Activated naive CD8-positive, alpha-beta T cell treated with anti-CD3 and anti-CD28 coated beads, Interleukin-2, amount 10 ng/mL, durations not matched to agents 7 days and 5 days (primary cell): ENCODE results near the gene DHRS7. TPM values are rescaled to one million over a fixed set of nuclear protein-coding genes. Genes with fewer than 3 reads are reported as not detected.

Experiments used
- ATAC-seq: fragments of 150-1000 bp; cut with Tn5 transposase; one replicate; pipeline ENCODE4 v1.10.0; 2021; ENCODE audit warnings: low read depth, moderate library complexity
- POLR2A ChIA-PET: fragments of 350-600 bp; sonication (Branson Sonifier 250); formaldehyde crosslinking; loops from one replicate; lab custom pipeline; 2021; ENCODE audit warnings: antibody characterized with exemption; lab: Charles Lee
- DNase-seq: peaks from one replicate; pipeline ENCODE4 v3.0.0; 2021
- H3K27ac Mint-ChIP-seq: one replicate; pipeline ENCODE4 v1.8.0; 2022; ENCODE audit warnings: mild to moderate bottlenecking, mixed read lengths
- H3K27me3 Mint-ChIP-seq: one replicate; pipeline ENCODE4 v1.8.0; 2022; ENCODE audit warnings: mild to moderate bottlenecking, moderate library complexity, mixed read lengths
- H3K36me3 Mint-ChIP-seq: one replicate; pipeline ENCODE4 v1.8.0; 2021; ENCODE audit warnings: mild to moderate bottlenecking, mixed read lengths
- H3K4me1 Mint-ChIP-seq: one replicate; pipeline ENCODE4 v1.8.0; 2021; ENCODE audit warnings: mixed read lengths
- H3K4me3 Mint-ChIP-seq: one replicate; pipeline ENCODE4 v1.8.0; 2022; ENCODE audit warnings: mild to moderate bottlenecking, moderate library complexity, mixed read lengths
- H3K9me3 Mint-ChIP-seq: one replicate; pipeline ENCODE4 v1.8.0; 2021; ENCODE audit warnings: mixed read lengths
- total RNA-seq, 2 experiments: library from RNA; stranded (reverse); gene quantifications; one replicate each; pipeline ENCODE4 v1.2.3, GENCODE V29; 2021

The DHRS7 gene
- total RNA-seq, 2 experiments from 2014 or later: 69.3 to 73.0 TPM

GRCh38 chr14:60097974-60098373, 67.2 kb downstream of the DHRS7 start:
- ATAC-seq: no peak
- H3K9me3 Mint-ChIP-seq: no peaks in the 10 kb centered on the region
- no peaks in the 10 kb centered on the region for H3K27me3 Mint-ChIP-seq
- H3K27ac Mint-ChIP-seq: peak overlapping the region; percentile 3
- H3K36me3 Mint-ChIP-seq: peaks cover 39% of the 10 kb centered on the region
- DNase-seq: no peak
- peaks cover 27% of the 10 kb centered on the region for H3K4me1 Mint-ChIP-seq
- H3K4me3 Mint-ChIP-seq: no peak overlapping the region
- POLR2A ChIA-PET: no interaction called here

- H3K36me3 Mint-ChIP-seq: peaks cover 29% of the 10 kb centered on the region
- no peak overlapping the region for H3K4me3 Mint-ChIP-seq
- no peaks in the 10 kb centered on the region for H3K27me3 Mint-ChIP-seq
- POLR2A ChIA-PET: interaction anchor here (1.5 kb wide), 1 partner anchor 69 kb away, joined by 6 read pairs; the partner anchor contains the start of gene DHRS7
- ATAC-seq (no peak), DNase-seq (no peak)
- no peaks in the 10 kb centered on the region for H3K9me3 Mint-ChIP-seq
- no peak overlapping the region for H3K27ac Mint-ChIP-seq
- H3K4me1 Mint-ChIP-seq: peaks cover 30% of the 10 kb centered on the region
Observed at GRCh38 chr14:60095781-60096450, 69.3 kb downstream of the DHRS7 start.

GRCh38 chr14:60095231-60095630, 70.0 kb downstream of the DHRS7 start:
- peaks cover 23% of the 10 kb centered on the region for H3K36me3 Mint-ChIP-seq
- no peaks in the 10 kb centered on the region for H3K27me3 Mint-ChIP-seq
- no peak for DNase-seq
- no peak overlapping the region for H3K4me3 Mint-ChIP-seq
- H3K27ac Mint-ChIP-seq: peak overlapping the region; percentile 21
- ATAC-seq: no peak
- peaks cover 30% of the 10 kb centered on the region for H3K4me1 Mint-ChIP-seq
- no peaks in the 10 kb centered on the region for H3K9me3 Mint-ChIP-seq
- POLR2A ChIA-PET: interaction anchor here (1.5 kb wide), 1 partner anchor 70 kb away, joined by 6 read pairs; the partner anchor contains the start of gene DHRS7

GRCh38 chr14:60094306-60094897, 70.8 kb downstream of the DHRS7 start:
- no peaks in the 10 kb centered on the region for H3K9me3 Mint-ChIP-seq
- no peak for ATAC-seq
- POLR2A ChIA-PET: interaction anchor here (1.0 to 1.5 kb wide), 2 partner anchors 71 kb away, joined by 4 to 6 read pairs; partner anchors contain the start of gene DHRS7
- H3K4me1 Mint-ChIP-seq: peaks cover 26% of the 10 kb centered on the region
- peak overlapping the region; percentile 89 for H3K27ac Mint-ChIP-seq
- DNase-seq: peak; percentile 33
- peak overlapping the region; percentile 94 for H3K4me3 Mint-ChIP-seq
- peaks cover 19% of the 10 kb centered on the region for H3K36me3 Mint-ChIP-seq
- H3K27me3 Mint-ChIP-seq: no peaks in the 10 kb centered on the region

Other genes starting within 250 kb of the DHRS7 start
- gene LRRC9, start 245.3 kb downstream of the DHRS7 start, total RNA-seq: not detected
- 10 to 100 TPM; 34.4 to 35.5 TPM for gene PCNX4, start 73.5 kb downstream of the DHRS7 start, total RNA-seq
- 10 to 100 TPM; 45.8 to 54.4 TPM for gene PPM1A, start 83.8 kb upstream of the DHRS7 start, total RNA-seq